BLaER1 (cell line): ENCODE data around the gene AADAC.
A peak's percentile ranks its signal among the peaks of the same experiment; 100 is the strongest.
"Not testable (repeated sequence)": the region's sequence is repeated elsewhere in the genome, so short reads cannot be mapped to it uniquely, and the experiment has no call there.

Source experiments
- H3K27ac ChIP-seq: shearing (Covaris generic); formaldehyde crosslinking; 2 replicates; pipeline ENCODE4 v1.8.1; 2022
- H3K27me3 ChIP-seq: shearing (Covaris generic); formaldehyde crosslinking; 2 replicates; pipeline ENCODE4 v1.8.1; 2022
- H3K36me3 ChIP-seq: shearing (Covaris generic); formaldehyde crosslinking; 2 replicates; pipeline ENCODE4 v1.8.1; 2022
- H3K4me1 ChIP-seq: shearing (Covaris generic); formaldehyde crosslinking; 2 replicates; pipeline ENCODE4 v1.8.1; 2022
- H3K4me2 ChIP-seq: shearing (Covaris generic); formaldehyde crosslinking; 2 replicates; pipeline ENCODE4 v1.8.1; 2022
- H3K4me3 ChIP-seq: shearing (Covaris generic); formaldehyde crosslinking; 2 replicates; pipeline ENCODE4 v1.8.1; 2022
- H3K9ac ChIP-seq: shearing (Covaris generic); formaldehyde crosslinking; 2 replicates; pipeline ENCODE4 v1.8.1; 2022
- H3K9me3 ChIP-seq: shearing (Covaris generic); formaldehyde crosslinking; 2 replicates; pipeline ENCODE4 v1.8.1; 2022
- H4K20me1 ChIP-seq: shearing (Covaris generic); formaldehyde crosslinking; 2 replicates; pipeline ENCODE4 v1.8.1; 2022
- Cebpa-rat ChIP-seq: shearing (Covaris generic); IDR thresholded peaks from 2 replicates; pipeline ENCODE4 v1.8.1; 2022

AADAC gene

GRCh38 chr3:151871639-151872468 lies 57.9 kb downstream of the AADAC start:
- H3K36me3 ChIP-seq, result no peaks in the 10 kb centered on the region
- H3K9ac ChIP-seq, result no peak overlapping the region
- no peaks in the 10 kb centered on the region for H3K9me3 ChIP-seq
- H3K4me1 ChIP-seq, result peaks cover 23% of the 10 kb centered on the region
- no peaks in the 10 kb centered on the region for H3K27me3 ChIP-seq
- H4K20me1 ChIP-seq, result no peaks in the 10 kb centered on the region
- peak overlapping the region; percentile 19; the same call in 1 of the 2 replicates for H3K27ac ChIP-seq
- TF ChIP-seq Cebpa-rat, result no peak
- peak overlapping the region; percentile 57 for H3K4me2 ChIP-seq
- no peak overlapping the region for H3K4me3 ChIP-seq

GRCh38 chr3:151873398-151873797 lies 59.5 kb downstream of the AADAC start, which contains the start of gene SUCNR1:
SUCNR1 (plus strand) TSS chr3:151873643; CDS start chr3:151879893, 6,250 bp downstream.
- H3K4me3 ChIP-seq, result no peak within 1 kb of the TSS
- H3K27me3 ChIP-seq, result no peaks in the 10 kb centered on the region
- H4K20me1 ChIP-seq, result no peaks in the 10 kb centered on the region
- H3K4me2 ChIP-seq, result no peak within 1 kb of the TSS
- H3K9ac ChIP-seq, result no peak within 1 kb of the TSS
- H3K9me3 ChIP-seq, result no peaks in the 10 kb centered on the region
- peaks cover 23% of the 10 kb centered on the region for H3K4me1 ChIP-seq
- no peak for TF ChIP-seq Cebpa-rat
- H3K36me3 ChIP-seq, result no peaks in the 10 kb centered on the region
- no peak within 1 kb of the TSS for H3K27ac ChIP-seq

- not testable (repeated sequence) for H3K4me2 ChIP-seq, H3K27me3 ChIP-seq, H3K36me3 ChIP-seq, H4K20me1 ChIP-seq, H3K9ac ChIP-seq, H3K27ac ChIP-seq, H3K4me3 ChIP-seq, H3K9me3 ChIP-seq
- peaks cover 23% of the 10 kb centered on the region for H3K4me1 ChIP-seq
Measured at GRCh38 chr3:151874079-151874478, 60.2 kb downstream of the AADAC start.

- H4K20me1 ChIP-seq, result no peaks in the 10 kb centered on the region
- no peak overlapping the region for H3K27ac ChIP-seq
- no peaks in the 10 kb centered on the region for H3K36me3 ChIP-seq
- H3K9me3 ChIP-seq, result no peaks in the 10 kb centered on the region
- H3K4me2 ChIP-seq, result peak overlapping the region; percentile 35; the same call in 1 of the 2 replicates
- H3K9ac ChIP-seq, result no peak overlapping the region
- no peak for TF ChIP-seq Cebpa-rat
- no peak overlapping the region for H3K4me3 ChIP-seq
- peaks cover 23% of the 10 kb centered on the region for H3K4me1 ChIP-seq
- no peaks in the 10 kb centered on the region for H3K27me3 ChIP-seq
Measured at GRCh38 chr3:151875759-151876158, 61.8 kb downstream of the AADAC start.

DNA sequence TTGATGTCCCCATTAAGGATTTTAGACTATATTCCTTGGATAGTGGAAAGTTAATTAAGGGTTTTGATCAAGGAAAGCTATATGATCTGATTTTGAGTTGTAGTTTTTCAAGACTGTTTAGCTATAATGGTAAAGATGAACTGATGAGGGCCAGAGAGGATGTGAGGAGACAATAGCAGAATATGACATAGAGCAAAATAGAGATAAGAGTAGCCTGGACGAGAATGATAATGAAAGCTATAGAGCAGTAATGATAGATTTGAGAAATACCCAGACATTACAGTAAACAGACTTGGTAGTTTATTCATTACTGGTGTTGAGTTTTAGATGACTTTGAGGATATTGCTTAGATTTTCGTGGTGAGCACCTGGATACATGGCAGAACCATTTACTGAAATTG lies 63.4 kb downstream of the AADAC start:
- Histone ChIP-seq H3K27ac (no peak overlapping the region), H3K36me3 (no peaks in the 10 kb centered on the region), H3K27me3 (no peaks in the 10 kb centered on the region), H3K9ac (no peak overlapping the region), H3K9me3 (no peaks in the 10 kb centered on the region), H3K4me3 (no peak overlapping the region), H3K4me1 (peaks cover 11% of the 10 kb centered on the region), H3K4me2 (no peak overlapping the region), H4K20me1 (no peaks in the 10 kb centered on the region)
- no peak for TF ChIP-seq Cebpa-rat
